Activated T-cell treated with anti-CD3 and anti-CD28 coated beads for 1 hour (primary cell): Measurements from ENCODE around the gene HSDL2.
A peak's percentile ranks its signal among the peaks of the same experiment; 100 is the strongest.
"Not testable (repeated sequence)": the region's sequence is repeated elsewhere in the genome, so short reads cannot be mapped to it uniquely, and the experiment has no call there.

Experiments
- DNase-seq: peaks from one replicate; pipeline ENCODE4 v3.0.0-alpha.2; 2020; ENCODE audit warnings: low read depth

The HSDL2 gene

DNA sequence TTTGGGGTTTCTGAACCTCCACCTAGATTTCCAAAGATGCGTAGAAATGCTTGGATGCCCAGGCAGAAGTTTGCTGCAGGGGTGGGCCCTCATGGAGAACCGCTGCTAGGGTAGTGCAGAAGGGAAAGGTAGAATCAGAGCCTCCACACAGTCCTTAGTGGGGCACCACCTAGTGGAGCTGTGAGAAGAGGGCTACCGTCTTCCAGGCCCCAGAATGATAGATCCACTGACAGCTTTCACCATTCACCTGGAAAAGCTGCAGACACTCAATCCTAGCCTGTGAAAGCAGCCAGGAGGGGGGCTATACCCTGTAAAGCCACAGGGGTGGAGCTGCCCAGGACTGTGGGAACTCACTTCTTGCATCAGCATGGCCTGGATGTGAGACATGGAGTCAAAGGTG lies 13.3 kb upstream of the HSDL2 start:
- no peak for DNase-seq

GRCh38 chr9:112367465-112367864 lies 12.4 kb upstream of the HSDL2 start:
- DNase-seq: no peak

- DNase-seq: no peak
Observed at GRCh38 chr9:112369817-112370216, 10.1 kb upstream of the HSDL2 start.

DNA sequence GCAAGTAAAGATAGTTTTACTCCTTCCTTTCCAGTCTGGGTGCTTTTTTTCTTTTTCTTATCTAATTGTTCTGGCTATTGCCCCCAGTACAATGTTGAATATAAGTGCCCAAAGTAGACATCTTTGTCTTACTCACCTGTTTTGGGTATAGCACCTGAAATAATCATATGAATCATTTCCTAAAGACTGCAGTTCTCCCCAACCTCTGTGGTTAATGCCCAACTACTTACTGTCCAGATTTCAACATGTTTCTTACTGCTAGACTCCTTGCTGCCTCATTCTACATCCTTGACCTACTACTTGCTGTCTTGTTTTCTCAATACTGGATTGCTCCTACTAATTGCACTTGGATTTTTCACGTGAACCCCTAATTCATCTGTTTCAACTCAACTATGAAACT lies 8.8 kb upstream of the HSDL2 start:
- DNase-seq: no peak

DNA sequence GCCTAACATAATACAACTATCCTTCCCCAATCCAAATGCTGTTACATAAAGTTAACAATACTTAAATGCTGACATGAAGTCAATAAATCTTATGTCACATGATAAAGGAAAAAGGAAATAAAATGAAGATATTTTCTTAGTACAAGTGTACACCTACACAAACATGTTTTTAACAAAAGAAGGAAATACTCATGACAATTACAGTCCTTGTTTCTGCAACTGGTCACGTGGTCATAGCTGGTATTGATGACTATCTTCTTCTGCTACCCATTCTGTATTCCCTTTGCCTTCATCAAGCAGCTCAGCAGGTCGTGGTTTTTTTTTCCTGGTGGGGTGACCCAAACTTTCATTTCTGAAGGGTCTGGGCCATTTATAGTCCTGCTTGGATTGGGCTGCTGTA lies 6.2 kb upstream of the HSDL2 start:
- DNase-seq: not testable (repeated sequence)

DNA sequence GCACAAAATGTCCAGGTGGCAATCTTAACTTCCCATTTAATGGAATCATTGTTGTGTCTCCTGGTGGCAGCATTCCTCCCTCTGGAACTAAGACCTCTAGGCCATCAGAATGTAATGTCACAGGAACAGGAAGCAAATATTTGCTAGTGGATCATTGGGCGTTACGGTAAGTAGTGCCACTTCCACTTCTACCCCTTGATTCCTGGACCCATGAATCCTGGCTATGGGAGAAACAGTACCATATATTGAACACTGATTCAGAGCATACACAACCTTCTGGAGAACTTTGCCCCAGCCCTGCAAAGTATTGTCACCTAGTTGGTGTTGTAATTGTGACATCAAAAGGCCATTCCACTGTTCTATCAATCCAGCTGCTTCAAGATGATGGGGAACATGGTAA lies 5.7 kb upstream of the HSDL2 start:
- DNase-seq: not testable (repeated sequence)

DNA sequence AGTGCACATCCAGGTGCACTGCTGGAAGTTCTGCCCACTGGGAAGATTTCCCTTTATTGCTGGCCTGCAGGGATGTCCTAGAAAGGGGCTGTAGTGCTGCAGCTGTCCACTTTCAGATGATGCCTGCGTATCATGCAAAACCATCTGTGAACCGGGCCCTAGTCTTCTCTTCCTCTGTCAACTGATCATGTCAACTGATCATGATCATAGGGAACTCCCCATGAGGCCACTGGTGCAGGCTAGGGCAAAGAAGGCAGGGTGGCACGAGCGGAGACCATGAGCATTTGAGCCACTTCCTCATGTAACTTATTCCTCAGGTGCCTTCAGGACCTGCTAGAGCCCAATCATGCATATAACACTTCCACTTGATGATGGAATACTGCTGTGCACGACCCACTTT lies 4.5 kb upstream of the HSDL2 start:
- DNase-seq: no peak

DNA sequence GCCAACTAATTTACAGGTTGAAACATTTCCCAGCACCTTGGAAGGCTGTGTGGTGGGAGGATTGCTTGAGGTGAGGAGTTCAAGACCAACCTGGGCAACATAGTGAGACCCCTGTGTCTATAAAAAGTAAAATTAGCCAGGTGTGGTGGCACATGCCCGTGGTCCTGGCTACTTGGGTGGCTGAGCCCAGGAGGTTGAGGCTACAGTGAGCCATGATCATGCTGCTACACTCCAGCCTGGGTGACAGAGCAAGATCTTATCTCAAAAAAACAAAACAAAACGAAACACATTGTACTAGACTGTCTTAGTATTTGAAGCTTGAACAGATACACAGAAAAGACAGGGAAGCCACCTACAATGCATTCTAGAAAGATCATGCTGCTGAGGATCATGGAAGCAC lies 2.8 kb upstream of the HSDL2 start:
- DNase-seq: no peak

- DNase-seq: no peak
Observed at GRCh38 chr9:112377684-112378327, 2.1 kb upstream of the HSDL2 start.

DNA sequence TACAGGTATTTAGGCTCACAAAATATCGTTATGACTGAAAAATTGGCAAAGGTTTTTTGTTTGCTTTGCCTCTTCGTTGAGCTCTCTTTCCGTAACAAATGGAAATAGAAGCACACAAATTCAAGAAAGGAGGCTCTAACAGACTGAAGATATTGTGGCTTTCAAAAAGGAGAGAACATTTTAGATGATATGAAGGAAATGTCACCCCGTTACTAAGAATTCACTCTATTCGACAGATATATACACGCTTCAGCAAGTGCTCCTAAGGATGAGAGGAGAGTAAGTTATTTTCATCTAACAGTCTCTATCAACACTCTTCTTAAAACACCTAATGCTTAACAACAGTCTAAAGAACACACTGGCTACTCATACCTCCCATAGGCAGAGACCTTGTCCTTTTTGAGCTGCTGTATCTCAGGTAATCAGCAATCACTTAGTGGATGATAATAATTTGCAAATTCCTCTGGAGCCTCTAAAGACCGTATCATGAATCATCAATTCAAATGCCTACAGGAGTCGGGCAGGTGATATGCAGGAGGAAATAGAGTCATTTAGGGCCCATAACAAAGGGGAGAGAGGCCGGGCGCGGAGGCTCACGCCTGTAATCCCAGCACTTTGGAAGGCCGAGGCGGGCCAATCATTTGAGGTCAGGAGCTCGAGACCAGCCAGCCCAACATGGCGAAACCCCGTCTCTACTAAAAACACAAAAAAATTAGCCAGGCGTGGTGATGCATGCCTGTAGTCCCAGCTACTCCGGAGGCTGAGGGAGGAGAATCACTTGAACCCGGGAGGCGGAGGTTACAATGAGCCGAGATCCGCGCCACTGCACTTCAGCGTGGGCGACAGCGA lies 1.4 kb upstream of the HSDL2 start:
- no peak for DNase-seq

DNA sequence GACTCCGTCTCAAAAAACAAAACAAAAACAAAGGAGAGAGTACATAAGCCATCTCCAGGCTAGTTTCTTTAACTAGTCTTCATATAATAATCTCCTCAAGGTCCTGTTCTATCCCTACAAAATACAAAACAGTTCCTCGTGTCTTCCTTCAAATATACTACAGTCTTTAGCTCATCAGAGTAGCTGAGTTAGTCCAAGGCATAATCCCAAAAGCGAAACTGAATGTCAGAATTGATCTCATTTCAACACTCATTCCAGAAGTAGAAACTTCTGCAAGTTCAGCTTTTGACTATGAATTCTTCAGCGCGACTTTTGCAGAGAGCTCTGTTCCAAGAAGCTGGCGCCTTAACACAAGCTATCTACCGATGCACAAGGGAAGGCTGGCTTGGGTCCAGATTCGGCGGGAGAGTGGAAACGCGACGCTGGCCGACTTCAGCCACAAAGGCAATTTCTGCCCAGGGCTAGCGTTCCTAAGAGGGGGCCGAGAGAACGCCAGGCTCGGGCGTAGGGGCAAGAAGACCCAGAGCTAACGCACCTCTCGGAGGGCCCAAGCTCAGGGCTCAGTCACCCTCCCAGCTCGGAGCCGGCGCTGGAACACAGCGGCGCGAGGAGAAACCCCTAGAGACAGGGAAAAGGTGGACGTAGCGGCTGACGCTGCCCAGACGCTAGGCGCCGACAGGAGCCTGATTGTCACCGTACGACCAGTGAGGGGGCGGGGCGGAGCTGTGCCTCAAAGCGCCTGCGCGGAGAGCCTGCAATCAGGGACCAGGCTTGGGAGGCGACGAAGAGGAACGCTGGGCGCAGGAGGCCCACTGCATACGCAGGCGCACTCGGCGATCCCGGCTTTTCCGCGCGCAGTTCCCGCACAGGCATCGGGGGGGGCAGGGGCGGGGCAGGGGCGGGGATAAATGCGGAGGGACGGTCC lies 469 bp upstream of the HSDL2 start:
- DNase-seq: peak; percentile 99

- DNase-seq: no peak
Observed at GRCh38 chr9:112380825-112381221, 915 bp downstream of the HSDL2 start.

GRCh38 chr9:112382066-112382465 lies 2.2 kb downstream of the HSDL2 start:
- no peak for DNase-seq

DNA sequence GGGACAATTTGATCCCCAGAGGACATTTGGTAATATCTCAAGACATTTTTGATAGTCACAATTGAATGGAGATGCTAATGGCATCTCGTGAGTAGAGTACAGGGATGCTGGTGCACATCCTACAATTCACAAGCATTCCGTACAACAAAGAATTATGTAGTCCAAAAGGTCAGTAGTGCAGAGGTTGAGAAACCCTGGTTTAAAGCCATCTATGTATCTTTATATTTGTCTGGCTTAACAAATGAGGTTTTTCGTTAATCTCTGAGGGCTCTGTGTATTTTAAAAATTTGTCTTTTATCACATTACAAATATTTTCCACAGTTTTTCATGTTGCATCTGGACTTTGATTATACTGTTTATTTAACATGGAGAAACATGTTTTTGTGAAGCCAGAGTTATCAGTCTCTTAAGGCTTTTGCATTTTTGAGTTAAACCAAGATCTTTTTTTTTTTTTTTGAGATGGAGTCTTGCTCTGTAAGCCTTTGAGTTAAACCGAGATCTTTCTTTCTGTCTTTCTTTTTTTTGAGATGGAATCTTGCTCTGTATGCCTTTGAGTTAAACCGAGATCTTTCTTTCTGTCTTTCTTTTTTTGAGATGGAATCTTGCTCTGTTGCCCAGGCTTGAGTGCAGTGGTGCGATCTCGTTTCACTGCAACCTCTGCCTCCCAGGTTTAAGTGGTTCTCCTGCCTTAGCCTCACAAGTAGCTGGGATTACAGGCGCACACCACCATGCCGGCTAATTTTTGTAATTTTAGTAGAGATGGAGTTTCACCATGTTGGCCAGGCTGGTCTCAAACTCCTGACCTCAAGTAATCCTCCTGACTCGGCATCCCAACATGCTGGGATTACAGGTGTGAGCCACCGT lies 2.8 kb downstream of the HSDL2 start:
- no peak for DNase-seq

GRCh38 chr9:112384219-112384618 lies 4.3 kb downstream of the HSDL2 start:
- no peak for DNase-seq

DNA sequence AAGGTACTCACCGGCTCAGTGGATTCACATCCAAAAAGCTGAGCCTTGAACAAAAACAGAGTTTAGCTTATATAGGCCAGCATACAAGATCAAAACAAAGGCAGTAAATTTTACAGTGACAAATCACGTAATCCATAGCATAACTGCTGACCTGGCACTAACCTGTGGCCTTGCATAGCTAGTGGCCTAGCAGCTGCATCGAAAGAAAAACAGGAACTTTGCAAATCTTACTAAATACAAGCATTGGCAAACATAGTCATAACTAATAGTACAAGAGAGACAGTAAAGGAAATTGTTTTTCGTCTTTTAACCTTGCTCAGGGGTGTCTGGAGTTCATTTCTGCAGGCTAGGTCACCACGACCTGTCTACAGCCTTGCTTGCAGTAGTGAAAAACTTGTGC lies 4.8 kb downstream of the HSDL2 start:
- no peak for DNase-seq

GRCh38 chr9:112387115-112387514 lies 7.2 kb downstream of the HSDL2 start:
- no peak for DNase-seq

GRCh38 chr9:112389897-112390296 lies 10.0 kb downstream of the HSDL2 start:
- not testable (repeated sequence) for DNase-seq

- DNase-seq: not testable (repeated sequence)
Observed at GRCh38 chr9:112391936-112392560, 12.1 kb downstream of the HSDL2 start.

- DNase-seq: not testable (repeated sequence)
Observed at GRCh38 chr9:112393146-112393545, 13.2 kb downstream of the HSDL2 start.

DNA sequence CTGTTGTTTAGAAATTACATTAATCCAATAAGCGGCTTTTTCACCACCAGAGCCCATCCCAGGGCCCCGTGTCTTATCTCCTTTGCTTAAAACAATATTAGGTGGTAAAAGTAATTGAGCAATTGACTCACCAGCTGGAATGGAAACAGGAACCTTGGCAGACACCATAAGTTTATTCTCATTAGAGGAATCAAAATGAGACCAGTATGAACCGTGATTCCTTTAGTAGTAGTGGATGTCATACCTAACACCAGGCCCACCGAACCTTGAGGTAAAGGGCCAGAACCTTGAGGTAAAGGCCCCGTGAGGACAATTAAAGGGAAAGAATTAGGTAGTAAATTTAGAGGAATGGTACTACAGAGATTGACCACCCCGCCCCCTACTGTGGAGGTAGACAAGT lies 16.5 kb downstream of the HSDL2 start:
- DNase-seq: no peak
